ENCODE measurements around the gene CACNA2D3. TPM values are rescaled to one million over a fixed set of nuclear protein-coding genes. Genes with fewer than 3 reads are reported as not detected.

The CACNA2D3 gene
- polyA plus RNA-seq, 2 of the 4 experiments (the other 2 are of a cell fraction), result 0.04 to 0.05 TPM

DNA sequence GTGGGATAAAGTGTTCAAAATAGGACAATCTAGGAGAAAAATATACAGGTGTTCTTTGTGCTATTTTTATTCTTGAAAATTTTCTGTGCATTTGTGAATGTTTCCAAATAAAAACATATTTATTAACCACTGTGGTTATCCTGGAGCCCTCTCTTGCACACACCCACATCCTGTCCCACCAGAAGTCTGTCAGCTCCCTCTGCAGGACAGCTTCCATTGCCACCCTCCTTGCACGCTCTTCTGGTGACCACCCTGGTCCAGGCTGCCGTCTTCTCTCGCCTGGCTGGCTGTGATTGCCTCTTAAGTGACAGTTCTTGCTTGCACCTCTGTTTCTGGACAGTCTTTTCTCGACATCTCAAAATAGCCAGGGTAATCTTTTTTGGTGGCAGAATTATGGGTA lies 411.5 kb downstream of the CACNA2D3 start (continued):
- TF ChIP-seq ZFP36 (IDR thresholded peaks at IDR 0.05; ENCODE audit: borderline replicate concordance, partially characterized antibody) (no peak), GATA3 (IDR thresholded peaks at IDR 0.05; ENCODE audit: borderline replicate concordance) (no peak), RAD21 (conservative IDR thresholded peaks at IDR 0.05 in 1 of 2, IDR thresholded peaks at IDR 0.05 in 1 of 2) (no peak), KDM1A (IDR thresholded peaks at IDR 0.05; ENCODE audit: low read depth) (no peak), NR3C1 (IDR thresholded peaks at IDR 0.05) (no peak)

DNA sequence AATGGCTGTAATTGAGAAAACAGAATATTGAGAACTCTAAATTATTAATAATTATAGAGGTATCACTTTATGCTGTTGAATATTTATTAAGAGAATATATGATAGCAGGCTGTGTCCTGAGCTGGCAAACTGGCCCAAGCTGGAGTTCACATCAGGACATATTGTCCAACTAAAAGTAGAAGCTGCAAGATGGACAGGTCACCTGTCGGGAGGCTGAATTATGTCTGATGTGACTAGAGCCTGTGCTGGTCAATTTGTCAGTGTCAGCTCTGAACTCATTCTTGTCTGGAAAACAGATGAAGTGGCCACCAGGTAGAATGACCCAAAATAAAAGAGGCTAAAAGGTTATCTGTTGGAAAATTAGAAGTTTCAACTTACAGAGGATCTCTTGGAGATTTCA lies 413.3 kb downstream of the CACNA2D3 start:
- CTCF ChIA-PET, result no interaction called here
- FAIRE-seq, result no peak

DNA sequence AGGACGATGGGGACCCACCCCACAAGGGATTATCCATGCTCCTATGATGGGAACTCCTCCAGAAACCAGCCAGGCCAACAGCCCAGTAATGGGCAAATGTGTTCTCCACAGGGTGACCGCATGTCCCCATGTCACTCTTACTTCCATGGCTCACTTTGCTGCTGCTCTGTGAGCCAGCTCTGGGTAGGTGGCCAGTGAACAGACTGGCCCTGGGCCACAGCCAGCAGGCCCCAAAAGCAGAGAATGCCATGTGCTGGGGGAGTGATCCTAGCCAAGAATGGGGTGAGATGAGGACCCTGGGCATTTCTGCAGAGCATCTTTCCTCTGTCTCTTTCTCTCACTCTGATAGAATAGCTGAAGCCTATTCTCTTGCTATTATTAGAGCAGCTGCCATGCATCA lies 414.1 kb downstream of the CACNA2D3 start:
- TF ChIP-seq, protein P1, sequence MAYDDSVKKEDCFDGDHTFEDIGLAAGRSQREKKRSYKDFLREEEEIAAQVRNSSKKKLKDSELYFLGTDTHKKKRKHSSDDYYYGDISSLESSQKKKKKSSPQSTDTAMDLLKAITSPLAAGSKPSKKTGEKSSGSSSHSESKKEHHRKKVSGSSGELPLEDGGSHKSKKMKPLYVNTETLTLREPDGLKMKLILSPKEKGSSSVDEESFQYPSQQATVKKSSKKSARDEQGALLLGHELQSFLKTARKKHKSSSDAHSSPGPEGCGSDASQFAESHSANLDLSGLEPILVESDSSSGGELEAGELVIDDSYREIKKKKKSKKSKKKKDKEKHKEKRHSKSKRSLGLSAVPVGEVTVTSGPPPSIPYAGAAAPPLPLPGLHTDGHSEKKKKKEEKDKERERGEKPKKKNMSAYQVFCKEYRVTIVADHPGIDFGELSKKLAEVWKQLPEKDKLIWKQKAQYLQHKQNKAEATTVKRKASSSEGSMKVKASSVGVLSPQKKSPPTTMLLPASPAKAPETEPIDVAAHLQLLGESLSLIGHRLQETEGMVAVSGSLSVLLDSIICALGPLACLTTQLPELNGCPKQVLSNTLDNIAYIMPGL (CRISPR knock-in tag; IDR thresholded peaks at IDR 0.05; ENCODE audit: borderline replicate concordance), result no peak
- TF ChIP-seq SMC3 (IDR thresholded peaks at IDR 0.05) (no peak), RARB (CRISPR knock-in tag; IDR thresholded peaks at IDR 0.05) (no peak), HOXB13 (CRISPR knock-in tag; IDR thresholded peaks at IDR 0.05; ENCODE audit: low read depth) (no peak), EHF (CRISPR knock-in tag; IDR thresholded peaks at IDR 0.05) (no peak), EHMT2 (IDR thresholded peaks at IDR 0.05; ENCODE audit: low read depth) (no peak), TFCP2L1 (CRISPR knock-in tag; IDR thresholded peaks at IDR 0.05) (no peak), ZC3H11A (IDR thresholded peaks at IDR 0.05) (no peak), NR3C1 (IDR thresholded peaks at IDR 0.05) (no peak)
- TF ChIP-seq, protein P2, sequence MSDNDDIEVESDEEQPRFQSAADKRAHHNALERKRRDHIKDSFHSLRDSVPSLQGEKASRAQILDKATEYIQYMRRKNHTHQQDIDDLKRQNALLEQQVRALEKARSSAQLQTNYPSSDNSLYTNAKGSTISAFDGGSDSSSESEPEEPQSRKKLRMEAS (IDR thresholded peaks at IDR 0.05), result no peak
- Histone ChIP-seq H3K27ac (no peak overlapping the region), H3K4me2 (no peak overlapping the region), H3K4me3 (no peak overlapping the region), H3K9me3 (no peaks in the 10 kb centered on the region), H3K4me1 (no peaks in the 10 kb centered on the region)
- POLR2A ChIA-PET, result no interaction called here
- DNase-seq (ENCODE audit: low read depth in 1 of 2, low spot score in 1 of 2), result no peak
- ATAC-seq, result no peak
- CTCF ChIA-PET, result no interaction called here
- WGBS (ENCODE audit: missing lambda C conversion rate), result 0% methylated on average over 1 of the region's 2 CpGs
- FAIRE-seq, result no peak

More for the DNA sequence above, 413.3 kb downstream of the CACNA2D3 start:
- H3K9me3 ChIP-seq, result no peaks in the 10 kb centered on the region
- no peak overlapping the region for H3K4me3 ChIP-seq
- 6% methylated on average over 1 of the region's 1 CpG for WGBS (ENCODE audit: missing lambda C conversion rate)
- no peak overlapping the region for H3K27ac ChIP-seq
- DNase-seq (ENCODE audit: low read depth in 1 of 2, low spot score in 1 of 2) (no peak), ATAC-seq (no peak)
- TF ChIP-seq PHF8 (IDR thresholded peaks at IDR 0.05; ENCODE audit: borderline replicate concordance, low read depth) (no peak), MAFK (IDR thresholded peaks at IDR 0.05; ENCODE audit: partially characterized antibody) (no peak), GATA3 (IDR thresholded peaks at IDR 0.05; ENCODE audit: borderline replicate concordance) (no peak), SMC3 (IDR thresholded peaks at IDR 0.05) (no peak), RAD21 (conservative IDR thresholded peaks at IDR 0.05 in 1 of 2, IDR thresholded peaks at IDR 0.05 in 1 of 2) (no peak), ZSCAN20 (CRISPR knock-in tag; IDR thresholded peaks at IDR 0.05) (no peak), CBX2 (IDR thresholded peaks at IDR 0.05; ENCODE audit: borderline replicate concordance, low read depth) (no peak)
- TF ChIP-seq, protein P3, sequence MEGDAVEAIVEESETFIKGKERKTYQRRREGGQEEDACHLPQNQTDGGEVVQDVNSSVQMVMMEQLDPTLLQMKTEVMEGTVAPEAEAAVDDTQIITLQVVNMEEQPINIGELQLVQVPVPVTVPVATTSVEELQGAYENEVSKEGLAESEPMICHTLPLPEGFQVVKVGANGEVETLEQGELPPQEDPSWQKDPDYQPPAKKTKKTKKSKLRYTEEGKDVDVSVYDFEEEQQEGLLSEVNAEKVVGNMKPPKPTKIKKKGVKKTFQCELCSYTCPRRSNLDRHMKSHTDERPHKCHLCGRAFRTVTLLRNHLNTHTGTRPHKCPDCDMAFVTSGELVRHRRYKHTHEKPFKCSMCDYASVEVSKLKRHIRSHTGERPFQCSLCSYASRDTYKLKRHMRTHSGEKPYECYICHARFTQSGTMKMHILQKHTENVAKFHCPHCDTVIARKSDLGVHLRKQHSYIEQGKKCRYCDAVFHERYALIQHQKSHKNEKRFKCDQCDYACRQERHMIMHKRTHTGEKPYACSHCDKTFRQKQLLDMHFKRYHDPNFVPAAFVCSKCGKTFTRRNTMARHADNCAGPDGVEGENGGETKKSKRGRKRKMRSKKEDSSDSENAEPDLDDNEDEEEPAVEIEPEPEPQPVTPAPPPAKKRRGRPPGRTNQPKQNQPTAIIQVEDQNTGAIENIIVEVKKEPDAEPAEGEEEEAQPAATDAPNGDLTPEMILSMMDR (IDR thresholded peaks at IDR 0.05), result no peak
- POLR2A ChIA-PET, result no interaction called here
- no peaks in the 10 kb centered on the region for H3K4me1 ChIP-seq
- H3K4me2 ChIP-seq, result no peak overlapping the region

DNA sequence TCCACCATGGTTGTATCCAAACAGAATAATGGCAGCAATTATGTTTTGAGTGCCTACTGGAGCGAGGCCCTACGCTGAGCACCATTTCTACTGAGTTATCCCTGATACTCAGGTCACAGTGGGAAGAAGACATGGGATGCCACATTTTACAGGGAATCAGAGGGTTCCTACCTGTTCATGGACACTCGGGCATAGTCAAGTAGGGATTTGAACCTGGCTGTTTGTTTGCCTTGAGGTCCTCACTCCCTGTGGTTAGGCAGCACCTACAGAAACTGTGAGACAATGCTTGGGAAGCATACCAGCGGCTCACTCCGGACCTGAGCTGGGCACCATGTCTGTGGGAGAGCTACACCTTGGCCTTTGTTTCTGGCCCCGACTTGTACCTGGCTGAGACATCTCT lies 415.2 kb downstream of the CACNA2D3 start:
- TF ChIP-seq TP53 (CRISPR knock-in tag; IDR thresholded peaks at IDR 0.05), result no peak
- no peak for TF ChIP-seq NPAS2 (CRISPR knock-in tag; IDR thresholded peaks at IDR 0.05; ENCODE audit: borderline replicate concordance)
- TF ChIP-seq EHF (CRISPR knock-in tag; IDR thresholded peaks at IDR 0.05), result no peak
- no peak for TF ChIP-seq JUN (IDR thresholded peaks at IDR 0.05)
- TF ChIP-seq EP300 (IDR thresholded peaks at IDR 0.05), result no peak
- TF ChIP-seq, protein P4, sequence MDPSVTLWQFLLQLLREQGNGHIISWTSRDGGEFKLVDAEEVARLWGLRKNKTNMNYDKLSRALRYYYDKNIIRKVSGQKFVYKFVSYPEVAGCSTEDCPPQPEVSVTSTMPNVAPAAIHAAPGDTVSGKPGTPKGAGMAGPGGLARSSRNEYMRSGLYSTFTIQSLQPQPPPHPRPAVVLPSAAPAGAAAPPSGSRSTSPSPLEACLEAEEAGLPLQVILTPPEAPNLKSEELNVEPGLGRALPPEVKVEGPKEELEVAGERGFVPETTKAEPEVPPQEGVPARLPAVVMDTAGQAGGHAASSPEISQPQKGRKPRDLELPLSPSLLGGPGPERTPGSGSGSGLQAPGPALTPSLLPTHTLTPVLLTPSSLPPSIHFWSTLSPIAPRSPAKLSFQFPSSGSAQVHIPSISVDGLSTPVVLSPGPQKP (IDR thresholded peaks at IDR 0.05; ENCODE audit: low read depth, low read length), result no peak
- TF ChIP-seq CHD2 (IDR thresholded peaks at IDR 0.05; ENCODE audit: low read length, partially characterized antibody), result no peak
- TF ChIP-seq HDAC2 (IDR thresholded peaks at IDR 0.05), result no peak
- TF ChIP-seq POLR2A (IDR thresholded peaks at IDR 0.05; ENCODE audit: low read length), result no peak
- TF ChIP-seq RFX5 (IDR thresholded peaks at IDR 0.05), result no peak
- TF ChIP-seq PHF8 (IDR thresholded peaks at IDR 0.05; ENCODE audit: borderline replicate concordance, low read depth), result no peak
- no peak for DNase-seq (ENCODE audit: low read depth in 1 of 2, low spot score in 1 of 2)
- no peaks in the 10 kb centered on the region for H3K9me3 ChIP-seq
- H3K4me2 ChIP-seq, result no peak overlapping the region
- ChIA-PET CTCF (no interaction called here), POLR2A (no interaction called here)
- no peak overlapping the region for H3K4me3 ChIP-seq
- H3K4me1 ChIP-seq, result no peaks in the 10 kb centered on the region
- ATAC-seq, result no peak
- no peak overlapping the region for H3K27ac ChIP-seq
- 0% methylated on average over 5 of the region's 6 CpGs for WGBS (ENCODE audit: missing lambda C conversion rate)
- FAIRE-seq, result no peak

Data from A549 (cell line).